K562 (cell line): ENCODE measurements around the gene RMC1. TPM values are rescaled to one million over a fixed set of nuclear protein-coding genes. Genes with fewer than 3 reads are reported as not detected.

Experiments
- CBX3 ChIP-seq, 2 experiments: IDR thresholded peaks; 1 replicate in 1 of 2; 2 replicates in 1 of 2; pipeline ENCODE4 v1.6.1; 2012; ENCODE audit warnings: inconsistent platforms in 2 of 2, low read length in 2 of 2, borderline replicate concordance in 1 of 2, control low read depth in 1 of 2
- COPS2 ChIP-seq: fragments of 450-650 bp; conservative IDR thresholded peaks from 2 replicates; pipeline ENCODE4 v1.6.1; 2016; ENCODE audit warnings: mild to moderate bottlenecking, moderate library complexity
- EZH2 ChIP-seq: IDR thresholded peaks from 2 replicates; pipeline ENCODE4 v1.6.1; 2012; ENCODE audit warnings: low read depth, mild to moderate bottlenecking, inconsistent platforms, low read length, borderline replicate concordance
- RCOR1 ChIP-seq, 2 experiments: IDR thresholded peaks; 2 replicates each; pipeline ENCODE4 v1.6.1; 2012; ENCODE audit warnings: low read depth in 2 of 2, low read length in 2 of 2, borderline replicate concordance in 1 of 2, improper control_type of control experiment in 1 of 2
- TARDBP ChIP-seq: fragments of 450-650 bp; IDR thresholded peaks from 2 replicates; pipeline ENCODE4 v1.6.1; 2016
- ZBTB17 ChIP-seq: fragments of 450-650 bp; formaldehyde crosslinking; IDR thresholded peaks from 2 replicates; pipeline ENCODE4 v1.4.0; 2020; ENCODE audit warnings: mild to moderate bottlenecking
- ZC3H4 ChIP-seq: sonication (generic); formaldehyde crosslinking; IDR thresholded peaks from 2 replicates; pipeline ENCODE4 v1.9.0; 2021; ENCODE audit warnings: missing genetic modification reagents, borderline replicate concordance
- ZNF184 ChIP-seq: sonication (generic); formaldehyde crosslinking; IDR thresholded peaks from 2 replicates; pipeline ENCODE4 v1.5.0; 2020; ENCODE audit warnings: missing genetic modification reagents
- ZNF780A ChIP-seq: fragments of 250-450 bp; sonication (Bioruptor Pico); IDR thresholded peaks from 2 replicates; pipeline ENCODE4 v1.5.0; 2021; ENCODE audit warnings: mild to moderate bottlenecking
- polyA plus RNA-seq, 8 experiments: library from polyadenylated mRNA; depleted of rRNA in 4 of 8; stranded (reverse) in 5 of 8; unstranded in 3 of 8; fragments of >200 nt; fragmentation: Nextera tagmentation in 2 of 8; fragmentation: Illumina TruSeq in 1 of 8; extraction: Ambion mirVana in 2 of 8; extraction: Trizol in 1 of 8; gene quantifications; 2 replicates each; pipeline versions ENCODE4 v1.2.1 to v1.2.3, GENCODE V29; 2011 to 2014; ENCODE audit warnings: inconsistent platforms in 1 of 8, missing spikeins in 1 of 8
- total RNA-seq, 7 experiments: library from RNA; depleted of rRNA in 6 of 7; stranded (reverse); fragments of >200 nt in 6 of 7; fragmentation: Illumina TruSeq in 2 of 7; extraction: Trizol in 2 of 7; gene quantifications; 2 replicates each; pipeline versions ENCODE4 v1.2.1 to v1.2.3, GENCODE V29; 2011 to 2021; ENCODE audit warnings: low replicate concordance in 1 of 7
- TF ChIP-seq, protein P1 (sequence below): fragments of 250-450 bp; sonication (Bioruptor Pico); IDR thresholded peaks from 2 replicates; pipeline ENCODE4 v1.4.0; 2020
- TF ChIP-seq, protein P2 (sequence below), 2 experiments: fragments of 200-800 bp in 1 of 2; sonication (Bioruptor generic) in 1 of 2; sonication (generic) in 1 of 2; formaldehyde crosslinking in 1 of 2; IDR thresholded peaks in 1 of 2; conservative IDR thresholded peaks in 1 of 2; 2 replicates each; pipeline versions ENCODE4 v1.5.0 to v1.6.1; 2016 to 2020; ENCODE audit warnings: missing compliant biosample characterization in 1 of 2, missing genetic modification characterization in 1 of 2, missing genetic modification reagents in 1 of 2
- TF ChIP-seq, protein P3 (sequence below): fragments of 250-450 bp; sonication (Bioruptor Pico); IDR thresholded peaks from 2 replicates; pipeline ENCODE4 v1.5.0; 2021
- TF ChIP-seq, protein P4 (sequence below): sonication (generic); formaldehyde crosslinking; IDR thresholded peaks from 2 replicates; pipeline ENCODE4 v1.8.1; 2023; ENCODE audit warnings: mild to moderate bottlenecking, missing genetic modification reagents
- TF ChIP-seq, protein P5 (sequence below): fragments of 250-450 bp; sonication (Bioruptor Pico); IDR thresholded peaks from 2 replicates; pipeline ENCODE4 v1.4.0; 2020

Gene RMC1
- total and polyA plus RNA-seq, 9 of the 15 experiments (the other 6 are each of a cell fraction or from before 2014, with no cell fraction given): 7.5 to 42.4 (median 35.5) TPM

DNA sequence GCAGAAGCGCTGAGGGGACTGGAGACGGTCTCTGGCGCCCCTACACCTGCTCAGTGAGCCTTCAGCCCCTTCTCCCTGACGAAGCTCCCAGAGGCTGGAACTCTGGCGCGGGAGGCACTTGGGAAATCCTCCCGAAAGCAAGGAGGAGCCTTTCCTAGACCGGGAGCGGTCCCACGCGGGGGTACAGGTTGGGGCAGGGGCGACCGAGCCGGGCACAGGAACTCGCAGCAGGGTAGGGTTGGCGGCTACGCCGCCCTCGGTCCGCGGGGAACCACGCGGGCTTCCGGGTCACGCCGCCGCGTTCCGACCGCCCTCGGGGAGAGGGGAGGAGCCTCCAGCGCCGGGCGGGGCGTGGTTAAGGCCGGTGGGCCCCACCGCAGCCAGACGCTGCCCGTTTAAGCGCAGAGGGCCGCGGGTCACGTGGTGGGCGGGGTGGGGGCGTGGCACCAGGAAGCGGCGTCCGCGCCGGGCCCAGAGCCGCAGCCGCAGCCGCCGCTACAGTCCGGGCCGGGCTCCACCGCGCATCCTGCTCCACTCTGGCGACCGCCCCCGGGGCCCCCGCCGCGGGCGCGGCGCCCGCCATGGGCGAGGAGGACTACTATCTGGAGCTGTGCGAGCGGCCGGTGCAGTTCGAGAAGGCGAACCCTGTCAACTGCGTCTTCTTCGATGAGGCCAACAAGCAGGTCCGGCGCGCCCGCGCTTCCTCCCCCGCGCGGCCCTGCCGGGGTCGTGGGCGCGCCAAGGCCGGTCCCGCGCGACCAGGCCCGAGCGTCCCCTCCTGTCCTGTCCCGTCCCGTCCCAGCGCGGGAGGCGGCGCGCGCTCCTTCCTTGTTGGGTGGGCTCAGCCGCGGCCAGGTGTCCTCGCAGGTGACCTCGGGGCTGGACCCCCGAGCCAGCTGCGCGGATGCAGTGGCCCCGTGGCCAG, at the start of gene RMC1 (continued):
- TF ChIP-seq EZH2 (no peak), ZBTB17 (CRISPR knock-in tag) (peak; percentile 64; the same call in 1 of the 2 replicates), TARDBP (no peak; the same call in 1 of the 2 replicates), ZNF184 (CRISPR knock-in tag) (no peak), CBX3 (IDR thresholded peaks at IDR 0.05; ENCODE audit: borderline replicate concordance in 1 of 2, low read length in 2 of 2) (peak in 1 of 2 experiments; percentile 69; a peak in 1 of 3 replicates), RCOR1 (IDR thresholded peaks at IDR 0.05; ENCODE audit: borderline replicate concordance in 1 of 2, low read depth in 2 of 2, low read length in 2 of 2) (0 out of 4 replicates have a peak, but pooled peaks of 1 of the 2 experiments have one; percentile 22), ZC3H4 (CRISPR knock-in tag) (no peak), ZNF780A (CRISPR knock-in tag) (no peak), COPS2 (no peak)
- TF ChIP-seq, protein P1, sequence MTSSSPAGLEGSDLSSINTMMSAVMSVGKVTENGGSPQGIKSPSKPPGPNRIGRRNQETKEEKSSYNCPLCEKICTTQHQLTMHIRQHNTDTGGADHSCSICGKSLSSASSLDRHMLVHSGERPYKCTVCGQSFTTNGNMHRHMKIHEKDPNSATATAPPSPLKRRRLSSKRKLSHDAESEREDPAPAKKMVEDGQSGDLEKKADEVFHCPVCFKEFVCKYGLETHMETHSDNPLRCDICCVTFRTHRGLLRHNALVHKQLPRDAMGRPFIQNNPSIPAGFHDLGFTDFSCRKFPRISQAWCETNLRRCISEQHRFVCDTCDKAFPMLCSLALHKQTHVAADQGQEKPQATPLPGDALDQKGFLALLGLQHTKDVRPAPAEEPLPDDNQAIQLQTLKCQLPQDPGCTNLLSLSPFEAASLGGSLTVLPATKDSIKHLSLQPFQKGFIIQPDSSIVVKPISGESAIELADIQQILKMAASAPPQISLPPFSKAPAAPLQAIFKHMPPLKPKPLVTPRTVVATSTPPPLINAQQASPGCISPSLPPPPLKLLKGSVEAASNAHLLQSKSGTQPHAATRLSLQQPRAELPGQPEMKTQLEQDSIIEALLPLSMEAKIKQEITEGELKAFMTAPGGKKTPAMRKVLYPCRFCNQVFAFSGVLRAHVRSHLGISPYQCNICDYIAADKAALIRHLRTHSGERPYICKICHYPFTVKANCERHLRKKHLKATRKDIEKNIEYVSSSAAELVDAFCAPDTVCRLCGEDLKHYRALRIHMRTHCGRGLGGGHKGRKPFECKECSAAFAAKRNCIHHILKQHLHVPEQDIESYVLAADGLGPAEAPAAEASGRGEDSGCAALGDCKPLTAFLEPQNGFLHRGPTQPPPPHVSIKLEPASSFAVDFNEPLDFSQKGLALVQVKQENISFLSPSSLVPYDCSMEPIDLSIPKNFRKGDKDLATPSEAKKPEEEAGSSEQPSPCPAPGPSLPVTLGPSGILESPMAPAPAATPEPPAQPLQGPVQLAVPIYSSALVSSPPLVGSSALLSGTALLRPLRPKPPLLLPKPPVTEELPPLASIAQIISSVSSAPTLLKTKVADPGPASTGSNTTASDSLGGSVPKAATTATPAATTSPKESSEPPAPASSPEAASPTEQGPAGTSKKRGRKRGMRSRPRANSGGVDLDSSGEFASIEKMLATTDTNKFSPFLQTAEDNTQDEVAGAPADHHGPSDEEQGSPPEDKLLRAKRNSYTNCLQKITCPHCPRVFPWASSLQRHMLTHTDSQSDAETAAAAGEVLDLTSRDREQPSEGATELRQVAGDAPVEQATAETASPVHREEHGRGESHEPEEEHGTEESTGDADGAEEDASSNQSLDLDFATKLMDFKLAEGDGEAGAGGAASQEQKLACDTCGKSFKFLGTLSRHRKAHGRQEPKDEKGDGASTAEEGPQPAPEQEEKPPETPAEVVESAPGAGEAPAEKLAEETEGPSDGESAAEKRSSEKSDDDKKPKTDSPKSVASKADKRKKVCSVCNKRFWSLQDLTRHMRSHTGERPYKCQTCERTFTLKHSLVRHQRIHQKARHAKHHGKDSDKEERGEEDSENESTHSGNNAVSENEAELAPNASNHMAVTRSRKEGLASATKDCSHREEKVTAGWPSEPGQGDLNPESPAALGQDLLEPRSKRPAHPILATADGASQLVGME (CRISPR knock-in tag): no peak
- TF ChIP-seq, protein P2, sequence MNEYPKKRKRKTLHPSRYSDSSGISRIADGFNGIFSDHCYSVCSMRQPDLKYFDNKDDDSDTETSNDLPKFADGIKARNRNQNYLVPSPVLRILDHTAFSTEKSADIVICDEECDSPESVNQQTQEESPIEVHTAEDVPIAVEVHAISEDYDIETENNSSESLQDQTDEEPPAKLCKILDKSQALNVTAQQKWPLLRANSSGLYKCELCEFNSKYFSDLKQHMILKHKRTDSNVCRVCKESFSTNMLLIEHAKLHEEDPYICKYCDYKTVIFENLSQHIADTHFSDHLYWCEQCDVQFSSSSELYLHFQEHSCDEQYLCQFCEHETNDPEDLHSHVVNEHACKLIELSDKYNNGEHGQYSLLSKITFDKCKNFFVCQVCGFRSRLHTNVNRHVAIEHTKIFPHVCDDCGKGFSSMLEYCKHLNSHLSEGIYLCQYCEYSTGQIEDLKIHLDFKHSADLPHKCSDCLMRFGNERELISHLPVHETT (CRISPR knock-in tag; conservative IDR thresholded peaks at IDR 0.05 in 1 of 2, IDR thresholded peaks at IDR 0.05 in 1 of 2): peak in 1 of 2 experiments; percentile 82; a peak in 1 of 4 replicates
- TF ChIP-seq, protein P3, sequence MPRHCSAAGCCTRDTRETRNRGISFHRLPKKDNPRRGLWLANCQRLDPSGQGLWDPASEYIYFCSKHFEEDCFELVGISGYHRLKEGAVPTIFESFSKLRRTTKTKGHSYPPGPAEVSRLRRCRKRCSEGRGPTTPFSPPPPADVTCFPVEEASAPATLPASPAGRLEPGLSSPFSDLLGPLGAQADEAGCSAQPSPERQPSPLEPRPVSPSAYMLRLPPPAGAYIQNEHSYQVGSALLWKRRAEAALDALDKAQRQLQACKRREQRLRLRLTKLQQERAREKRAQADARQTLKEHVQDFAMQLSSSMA (CRISPR knock-in tag): no peak
- TF ChIP-seq, protein P4, sequence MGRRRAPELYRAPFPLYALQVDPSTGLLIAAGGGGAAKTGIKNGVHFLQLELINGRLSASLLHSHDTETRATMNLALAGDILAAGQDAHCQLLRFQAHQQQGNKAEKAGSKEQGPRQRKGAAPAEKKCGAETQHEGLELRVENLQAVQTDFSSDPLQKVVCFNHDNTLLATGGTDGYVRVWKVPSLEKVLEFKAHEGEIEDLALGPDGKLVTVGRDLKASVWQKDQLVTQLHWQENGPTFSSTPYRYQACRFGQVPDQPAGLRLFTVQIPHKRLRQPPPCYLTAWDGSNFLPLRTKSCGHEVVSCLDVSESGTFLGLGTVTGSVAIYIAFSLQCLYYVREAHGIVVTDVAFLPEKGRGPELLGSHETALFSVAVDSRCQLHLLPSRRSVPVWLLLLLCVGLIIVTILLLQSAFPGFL (CRISPR knock-in tag): no peak
- TF ChIP-seq, protein P5, sequence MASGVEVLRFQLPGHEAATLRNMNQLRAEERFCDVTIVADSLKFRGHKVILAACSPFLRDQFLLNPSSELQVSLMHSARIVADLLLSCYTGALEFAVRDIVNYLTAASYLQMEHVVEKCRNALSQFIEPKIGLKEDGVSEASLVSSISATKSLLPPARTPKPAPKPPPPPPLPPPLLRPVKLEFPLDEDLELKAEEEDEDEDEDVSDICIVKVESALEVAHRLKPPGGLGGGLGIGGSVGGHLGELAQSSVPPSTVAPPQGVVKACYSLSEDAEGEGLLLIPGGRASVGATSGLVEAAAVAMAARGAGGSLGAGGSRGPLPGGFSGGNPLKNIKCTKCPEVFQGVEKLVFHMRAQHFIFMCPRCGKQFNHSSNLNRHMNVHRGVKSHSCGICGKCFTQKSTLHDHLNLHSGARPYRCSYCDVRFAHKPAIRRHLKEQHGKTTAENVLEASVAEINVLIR (CRISPR knock-in tag): no peak; the same call in 1 of the 2 replicates
